ENCODE measurements around the gene EIF2D. TPM values are rescaled to one million over a fixed set of nuclear protein-coding genes. Genes with fewer than 3 reads are reported as not detected.

Gene EIF2D
- total and polyA plus RNA-seq, 9 of the 15 experiments (the other 6 are each of a cell fraction or from before 2014, with no cell fraction given), result 81.1 to 138 (median 93.9) TPM

- TF ChIP-seq ZNF311 (CRISPR knock-in tag; IDR thresholded peaks at IDR 0.05) (0 out of 2 replicates have a peak, but pooled peaks have one; percentile 50), CREM (IDR thresholded peaks at IDR 0.05; ENCODE audit: low read depth) (peak; percentile 74), NFXL1 (CRISPR knock-in tag; IDR thresholded peaks at IDR 0.05) (peak; percentile 45; the same call in 1 of the 2 replicates), PATZ1 (CRISPR knock-in tag; IDR thresholded peaks at IDR 0.05; ENCODE audit: borderline replicate concordance) (no peak), EP400 (IDR thresholded peaks at IDR 0.05) (peak; percentile 85), ZNF232 (CRISPR knock-in tag; IDR thresholded peaks at IDR 0.05) (no peak), RUNX1 (IDR thresholded peaks at IDR 0.05; ENCODE audit: low read depth) (no peak), ZKSCAN3 (CRISPR knock-in tag; IDR thresholded peaks at IDR 0.05) (0 out of 2 replicates have a peak, but pooled peaks have one; percentile 14), KAT8 (IDR thresholded peaks at IDR 0.05; ENCODE audit: low read depth) (no peak), HMGN3 (IDR thresholded peaks at IDR 0.05; ENCODE audit: borderline replicate concordance, extremely low read depth, insufficient read length, low read depth, low read length) (peak; percentile 38), PTTG1 (tag; IDR thresholded peaks at IDR 0.05; ENCODE audit: low read depth) (0 out of 2 replicates have a peak, but pooled peaks have one; percentile 38), ZNF511 (CRISPR knock-in tag; IDR thresholded peaks at IDR 0.05) (no peak)
- TF ChIP-seq, protein P1, sequence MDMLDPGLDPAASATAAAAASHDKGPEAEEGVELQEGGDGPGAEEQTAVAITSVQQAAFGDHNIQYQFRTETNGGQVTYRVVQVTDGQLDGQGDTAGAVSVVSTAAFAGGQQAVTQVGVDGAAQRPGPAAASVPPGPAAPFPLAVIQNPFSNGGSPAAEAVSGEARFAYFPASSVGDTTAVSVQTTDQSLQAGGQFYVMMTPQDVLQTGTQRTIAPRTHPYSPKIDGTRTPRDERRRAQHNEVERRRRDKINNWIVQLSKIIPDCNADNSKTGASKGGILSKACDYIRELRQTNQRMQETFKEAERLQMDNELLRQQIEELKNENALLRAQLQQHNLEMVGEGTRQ (CRISPR knock-in tag; IDR thresholded peaks at IDR 0.05), result no peak
- TF ChIP-seq, protein P2, sequence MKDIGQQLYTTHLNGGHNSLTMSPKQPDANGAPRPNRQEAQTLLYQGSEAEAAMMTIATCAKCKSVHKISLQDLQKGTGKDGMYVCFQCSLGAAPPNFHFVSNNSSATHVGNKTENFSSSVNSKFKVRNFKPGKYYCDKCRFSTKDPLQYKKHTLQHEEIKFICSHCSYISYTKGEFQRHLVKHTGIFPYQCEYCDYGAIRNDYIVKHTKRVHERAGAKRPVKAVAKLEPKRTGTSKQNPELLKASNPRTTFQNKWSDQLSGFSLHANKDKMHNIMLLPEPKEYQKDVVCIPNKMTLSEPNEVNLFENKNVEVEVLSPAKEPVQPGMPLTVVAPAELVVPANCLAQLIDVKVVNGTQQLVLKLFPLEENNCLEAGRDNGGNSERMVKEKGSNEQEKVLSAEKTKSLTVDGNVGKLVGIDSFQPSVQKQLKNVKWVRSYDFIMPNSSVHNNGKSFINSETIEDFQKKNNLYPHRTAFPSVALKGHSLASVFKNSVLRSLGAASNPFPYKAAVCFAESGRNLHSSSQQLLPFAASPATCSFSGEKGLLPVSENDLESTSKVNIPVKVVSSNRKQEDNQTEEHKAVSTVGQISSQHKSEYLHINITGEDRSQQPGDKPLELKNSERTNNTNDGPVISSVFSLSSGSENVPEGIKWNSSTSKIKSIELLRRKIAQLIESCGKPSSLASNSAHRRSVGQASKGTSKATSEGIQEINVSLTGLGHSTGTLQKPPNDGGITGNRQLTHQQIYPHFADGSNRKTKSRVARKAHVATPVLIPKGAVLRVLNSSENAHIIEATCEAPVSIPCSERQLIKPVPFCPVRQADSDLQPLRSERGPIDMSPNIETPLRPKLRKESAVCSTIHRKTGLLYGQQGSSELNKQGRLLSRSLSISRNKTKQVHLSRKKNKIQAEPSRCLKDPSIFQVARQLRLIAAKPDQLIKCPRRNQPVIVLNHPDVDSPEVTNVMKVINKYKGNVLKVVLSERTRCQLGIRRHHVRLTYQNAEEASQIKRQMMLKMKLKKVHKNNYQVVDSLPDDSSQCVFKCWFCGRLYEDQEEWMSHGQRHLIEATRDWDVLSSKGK (CRISPR knock-in tag; IDR thresholded peaks at IDR 0.05), result no peak
- TF ChIP-seq, protein P3, sequence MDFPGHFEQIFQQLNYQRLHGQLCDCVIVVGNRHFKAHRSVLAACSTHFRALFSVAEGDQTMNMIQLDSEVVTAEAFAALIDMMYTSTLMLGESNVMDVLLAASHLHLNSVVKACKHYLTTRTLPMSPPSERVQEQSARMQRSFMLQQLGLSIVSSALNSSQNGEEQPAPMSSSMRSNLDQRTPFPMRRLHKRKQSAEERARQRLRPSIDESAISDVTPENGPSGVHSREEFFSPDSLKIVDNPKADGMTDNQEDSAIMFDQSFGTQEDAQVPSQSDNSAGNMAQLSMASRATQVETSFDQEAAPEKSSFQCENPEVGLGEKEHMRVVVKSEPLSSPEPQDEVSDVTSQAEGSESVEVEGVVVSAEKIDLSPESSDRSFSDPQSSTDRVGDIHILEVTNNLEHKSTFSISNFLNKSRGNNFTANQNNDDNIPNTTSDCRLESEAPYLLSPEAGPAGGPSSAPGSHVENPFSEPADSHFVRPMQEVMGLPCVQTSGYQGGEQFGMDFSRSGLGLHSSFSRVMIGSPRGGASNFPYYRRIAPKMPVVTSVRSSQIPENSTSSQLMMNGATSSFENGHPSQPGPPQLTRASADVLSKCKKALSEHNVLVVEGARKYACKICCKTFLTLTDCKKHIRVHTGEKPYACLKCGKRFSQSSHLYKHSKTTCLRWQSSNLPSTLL (IDR thresholded peaks at IDR 0.05), result no peak
- TF ChIP-seq, protein P4, sequence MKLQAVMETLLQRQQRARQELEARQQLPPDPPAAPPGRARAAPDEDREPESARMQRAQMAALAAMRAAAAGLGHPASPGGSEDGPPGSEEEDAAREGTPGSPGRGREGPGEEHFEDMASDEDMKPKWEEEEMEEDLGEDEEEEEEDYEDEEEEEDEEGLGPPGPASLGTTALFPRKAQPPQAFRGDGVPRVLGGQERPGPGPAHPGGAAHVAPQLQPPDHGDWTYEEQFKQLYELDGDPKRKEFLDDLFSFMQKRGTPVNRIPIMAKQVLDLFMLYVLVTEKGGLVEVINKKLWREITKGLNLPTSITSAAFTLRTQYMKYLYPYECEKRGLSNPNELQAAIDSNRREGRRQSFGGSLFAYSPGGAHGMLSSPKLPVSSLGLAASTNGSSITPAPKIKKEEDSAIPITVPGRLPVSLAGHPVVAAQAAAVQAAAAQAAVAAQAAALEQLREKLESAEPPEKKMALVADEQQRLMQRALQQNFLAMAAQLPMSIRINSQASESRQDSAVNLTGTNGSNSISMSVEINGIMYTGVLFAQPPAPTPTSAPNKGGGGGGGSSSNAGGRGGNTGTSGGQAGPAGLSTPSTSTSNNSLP (IDR thresholded peaks at IDR 0.05; ENCODE audit: borderline replicate concordance, low read depth, low read length), result no peak
Measured at GRCh38 chr1:206575165-206575893, 36.9 kb downstream of the EIF2D start (continued).
